AG08396 (cell line): ENCODE results near the gene CHST15.

Source experiments
- DNase-seq: peaks from one replicate; pipeline ENCODE4 v3.0.0; 2012; ENCODE audit warnings: low spot score, mixed read lengths

Gene CHST15

DNA sequence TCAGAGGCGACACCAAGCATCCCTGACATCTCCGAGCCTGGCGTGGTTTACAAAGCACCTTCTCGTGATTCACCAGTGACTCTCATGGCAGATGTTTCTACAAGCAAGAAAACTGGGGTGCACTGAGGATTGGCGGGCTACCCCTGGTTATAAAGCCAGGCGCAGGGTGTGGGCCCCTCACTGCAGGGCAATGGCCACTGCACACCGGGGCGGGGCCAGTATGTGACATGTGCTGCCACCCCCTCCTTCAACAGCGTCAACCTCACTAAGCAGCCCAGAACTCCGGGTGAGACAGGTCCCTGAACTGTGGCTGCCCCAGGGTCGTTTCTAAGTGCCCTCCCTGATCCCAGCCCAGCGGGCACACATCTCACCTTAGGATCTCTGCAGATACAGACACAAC, 63.8 kb downstream of the CHST15 start:
- DNase-seq = no peak

DNA sequence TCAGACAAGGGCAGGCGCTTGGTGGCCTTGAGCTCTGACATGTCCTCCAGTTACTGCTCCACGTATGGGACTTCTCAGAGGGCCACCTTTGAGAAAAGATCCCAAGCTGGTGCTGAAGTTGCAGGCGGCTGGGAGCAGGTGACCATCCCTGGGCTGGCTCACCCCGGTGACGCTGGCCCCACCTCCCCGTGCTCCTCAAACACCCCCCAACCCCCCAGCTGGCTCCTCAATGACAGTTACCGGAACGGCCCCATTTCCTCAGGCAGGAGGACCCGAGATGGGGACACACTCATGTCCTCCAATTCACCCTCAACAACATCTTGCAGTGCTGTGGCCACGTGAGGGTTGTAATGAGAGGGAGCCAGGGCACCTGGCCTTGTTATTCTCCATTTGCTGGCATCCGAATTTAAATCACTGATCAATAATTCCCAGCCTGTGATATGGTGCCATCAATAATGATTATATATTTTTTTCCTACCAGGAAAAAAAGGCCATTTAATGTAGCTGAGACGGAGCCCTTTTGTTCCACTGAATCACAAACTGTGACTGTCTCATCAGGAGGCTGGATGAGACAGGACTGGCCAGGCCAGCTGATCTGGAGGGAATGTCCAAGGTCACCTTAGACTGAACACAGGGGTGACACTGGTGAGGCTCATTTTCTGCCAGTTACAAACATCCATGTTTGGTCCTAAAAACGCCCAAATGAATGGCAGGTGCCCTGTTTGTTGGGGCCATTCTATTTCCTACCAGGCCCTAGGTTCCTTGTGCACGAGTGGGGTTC, 64.5 kb downstream of the CHST15 start:
- no peak for DNase-seq

- DNase-seq = no peak
Measured at GRCh38 chr10:124027651-124028050, 65.7 kb downstream of the CHST15 start.

- DNase-seq = no peak
Measured at GRCh38 chr10:124027031-124027611, 66.3 kb downstream of the CHST15 start.

DNA sequence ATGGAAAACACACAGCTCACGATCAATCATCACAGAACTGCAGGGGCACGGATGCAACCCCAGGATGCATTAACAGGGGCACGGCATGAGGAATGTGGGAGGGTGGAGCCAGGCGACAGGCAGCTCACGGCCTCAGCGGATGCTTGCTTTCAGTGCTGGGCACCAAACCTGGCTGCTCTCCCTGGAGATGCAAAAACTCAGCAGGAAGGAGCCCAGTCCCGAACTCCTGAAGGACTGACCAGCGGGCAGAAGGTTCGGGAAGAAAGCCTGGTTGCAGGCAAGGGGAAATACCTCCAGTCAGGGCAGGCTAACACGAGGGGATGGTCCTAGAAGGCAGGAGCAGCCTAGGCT, 66.8 kb downstream of the CHST15 start:
- DNase-seq = no peak

- DNase-seq = peak; percentile 34
Measured at GRCh38 chr10:124025660-124026588, 67.5 kb downstream of the CHST15 start.

DNA sequence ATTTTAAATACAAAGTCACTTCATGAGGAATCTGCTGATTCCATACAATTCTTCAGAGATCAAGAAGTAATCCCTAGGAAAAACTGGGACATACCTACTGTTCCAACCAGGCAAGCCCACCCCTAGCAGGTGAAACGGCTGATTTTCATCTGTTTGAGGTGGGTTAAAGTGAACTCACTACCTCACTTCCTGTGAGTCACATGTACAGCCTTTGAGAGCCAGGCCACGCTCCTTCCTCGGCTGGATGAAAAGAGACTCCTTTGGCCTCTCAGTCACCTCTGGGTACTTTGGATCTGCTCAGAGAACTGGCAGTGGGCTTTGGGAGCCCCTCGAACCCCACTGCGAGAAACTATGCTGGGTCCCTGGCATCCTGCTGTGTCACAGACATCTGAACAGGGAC, 68.2 kb downstream of the CHST15 start:
- DNase-seq = no peak

DNA sequence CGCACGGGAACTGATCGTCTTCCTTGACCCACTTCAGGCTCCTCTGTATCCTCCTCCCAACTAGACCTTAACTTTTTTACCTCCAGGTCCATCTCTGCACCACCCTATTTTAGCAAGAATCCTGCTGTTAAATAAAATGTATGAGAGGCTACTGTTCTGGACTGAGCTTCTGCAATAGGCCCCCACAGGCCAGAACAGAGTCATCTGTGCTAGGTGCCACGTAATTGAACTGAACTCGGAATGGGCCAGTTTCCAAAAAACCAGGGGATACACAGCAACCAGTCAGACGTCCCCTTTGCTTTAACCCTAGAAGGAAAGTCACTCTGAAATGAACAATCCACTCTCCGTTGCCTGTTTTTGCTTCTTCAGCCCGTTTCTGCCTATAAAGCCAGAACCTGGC, 71.3 kb downstream of the CHST15 start:
- no peak for DNase-seq

DNA sequence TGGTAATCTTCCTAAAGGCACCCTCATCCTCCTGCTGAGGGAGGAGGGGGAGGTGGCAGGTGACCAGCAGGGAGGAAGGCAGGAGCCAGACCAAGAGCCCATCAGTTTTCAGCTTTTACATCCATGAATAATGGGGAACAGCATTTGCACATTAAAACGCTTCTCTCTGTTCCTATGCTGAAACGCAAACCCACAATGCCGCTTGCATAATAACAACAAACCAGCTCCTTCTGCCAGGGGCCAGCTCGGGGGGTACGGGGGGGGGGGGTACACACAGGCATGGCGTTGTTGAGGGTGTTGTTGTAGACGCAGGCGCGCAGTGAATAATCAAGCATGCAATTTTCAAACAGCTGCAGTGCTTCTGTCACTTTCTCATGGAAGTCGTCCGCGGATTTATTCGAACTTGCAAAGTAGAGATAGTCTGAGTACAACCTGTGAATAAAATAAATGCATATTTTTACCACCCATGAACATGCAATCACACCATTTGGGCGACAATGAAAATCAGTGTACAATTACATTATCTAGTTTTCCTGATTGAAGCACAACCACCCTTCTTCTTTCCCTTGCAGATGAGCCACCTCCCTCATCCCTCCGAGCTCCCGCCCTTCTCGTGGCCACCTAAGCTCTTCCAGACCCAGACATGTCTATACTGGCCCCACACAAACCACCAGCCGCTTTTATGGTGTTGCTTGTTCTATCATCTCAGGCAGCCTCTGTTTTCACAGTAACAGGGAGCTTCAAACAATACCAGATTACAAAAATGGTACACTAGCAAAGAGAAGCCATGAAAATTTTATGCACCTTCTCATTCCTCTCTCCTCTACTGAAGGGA, 72.2 kb downstream of the CHST15 start:
- DNase-seq = no peak

GRCh38 chr10:124019886-124020797, 73.3 kb downstream of the CHST15 start:
- DNase-seq = no peak

DNA sequence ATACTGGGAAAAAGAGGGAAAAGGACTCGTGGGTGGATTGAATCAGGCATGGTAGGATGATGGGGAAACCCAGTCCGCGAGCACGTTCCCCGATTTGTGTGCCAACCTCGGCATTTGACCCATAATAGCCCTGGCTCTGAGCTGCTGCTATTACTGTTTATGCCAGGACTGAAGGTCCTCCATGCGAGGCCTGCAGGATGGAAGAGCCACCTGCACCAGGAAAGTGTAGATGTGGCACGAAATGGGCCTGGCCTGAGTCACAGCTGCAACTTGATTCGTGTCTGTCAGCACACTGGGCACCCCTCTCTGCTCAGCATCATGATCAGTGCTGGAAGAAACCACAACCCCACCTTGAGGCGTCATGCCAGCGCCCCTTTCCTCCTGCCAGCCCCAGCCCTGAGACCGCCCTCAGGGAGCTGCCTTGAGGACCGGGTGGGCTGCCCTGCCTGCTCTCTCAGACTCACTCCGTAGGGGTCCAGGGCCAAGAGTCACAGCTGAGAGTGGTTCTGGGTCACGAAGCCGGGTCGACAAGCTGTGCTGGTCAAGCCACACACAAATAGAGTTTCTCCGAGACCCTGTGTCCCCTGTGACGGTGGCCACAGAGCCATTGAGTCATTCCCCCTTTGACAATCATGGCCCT, 74.4 kb downstream of the CHST15 start:
- DNase-seq = no peak

GRCh38 chr10:124017729-124018128, 75.7 kb downstream of the CHST15 start:
- DNase-seq = no peak

DNA sequence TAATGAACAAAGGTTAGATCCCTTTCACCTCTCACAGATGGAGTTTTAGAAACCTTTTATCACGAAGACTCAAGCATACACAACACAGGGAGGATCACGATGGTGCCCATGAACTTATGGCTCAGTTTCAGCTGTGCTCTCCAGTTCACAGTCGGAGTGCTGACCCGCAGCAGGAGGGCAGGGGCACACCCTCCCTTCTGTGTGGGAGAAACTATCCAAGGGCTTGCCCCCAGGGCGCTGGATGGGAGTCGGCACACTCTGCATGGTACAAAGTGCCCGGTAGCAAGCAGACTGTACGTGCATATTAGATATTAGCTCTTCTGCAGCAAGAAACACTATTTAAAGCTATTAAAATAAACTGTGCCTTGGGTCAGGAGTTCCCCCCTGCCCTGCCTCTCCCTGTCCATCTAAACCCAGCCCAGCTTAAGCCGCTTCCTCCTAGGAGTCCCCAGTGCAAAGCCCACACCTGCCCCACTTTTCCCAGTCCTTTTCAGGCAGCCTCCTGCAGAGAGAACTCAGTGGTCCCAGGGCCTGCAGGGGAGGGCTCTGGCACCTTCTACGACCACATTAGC, 76.5 kb downstream of the CHST15 start:
- DNase-seq = no peak

- DNase-seq = no peak
Measured at GRCh38 chr10:124015991-124016390, 77.4 kb downstream of the CHST15 start.

- no peak for DNase-seq
Measured at GRCh38 chr10:124014416-124015154, 78.8 kb downstream of the CHST15 start.

DNA sequence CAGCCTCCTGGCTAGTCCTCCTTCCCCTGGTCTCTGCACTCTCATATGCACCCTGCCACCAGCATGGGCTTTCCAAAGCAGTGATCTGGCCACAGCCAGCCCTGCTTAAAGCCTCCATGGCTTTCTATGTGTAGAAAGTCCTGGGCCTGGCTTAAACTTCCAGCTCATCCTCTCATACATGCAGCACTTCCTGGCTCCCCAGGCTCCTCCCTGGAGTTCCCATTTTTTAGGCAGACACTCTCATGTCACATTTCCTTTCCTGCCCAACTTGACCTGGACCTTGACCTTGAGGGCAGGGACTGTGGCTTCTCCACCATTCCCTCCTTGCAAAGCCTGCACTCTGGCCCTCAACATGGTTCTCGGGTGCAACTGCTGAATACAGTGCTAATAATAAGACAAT, 79.5 kb downstream of the CHST15 start:
- no peak for DNase-seq

- no peak for DNase-seq
Measured at GRCh38 chr10:124012991-124013390, 80.4 kb downstream of the CHST15 start.

GRCh38 chr10:124012583-124012982, 80.8 kb downstream of the CHST15 start:
- no peak for DNase-seq

DNA sequence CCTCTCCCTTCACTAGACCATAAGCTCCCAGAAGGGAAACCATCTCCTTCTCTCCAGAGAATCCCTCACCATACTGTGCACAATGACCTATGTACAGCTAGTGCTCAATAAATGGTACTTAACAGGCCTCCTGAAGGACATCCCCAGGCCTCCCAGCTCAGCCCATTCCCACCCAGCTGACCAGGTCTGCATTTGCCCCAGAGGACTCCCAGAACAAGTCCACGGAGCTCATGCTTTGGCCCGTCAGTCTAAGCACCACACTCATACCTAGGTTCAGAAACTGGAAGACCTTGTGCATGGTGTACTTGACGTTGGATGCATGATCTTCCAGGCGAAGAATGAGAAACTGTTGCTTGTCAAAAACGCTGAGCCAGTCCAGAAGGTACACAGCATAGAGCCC, 81.3 kb downstream of the CHST15 start:
- no peak for DNase-seq
